IPS-NIHi11 (cell line): ENCODE measurements around the gene SFTPA2.
"Not testable (repeated sequence)": the region's sequence is repeated elsewhere in the genome, so short reads cannot be mapped to it uniquely, and the experiment has no call there.

Experiments
- DNase-seq: peaks from one replicate; pipeline ENCODE4 v3.0.0; 2012; ENCODE audit warnings: mixed read lengths, low spot score

SFTPA2 gene

GRCh38 chr10:79509934-79510508 lies 50.2 kb downstream of the SFTPA2 start:
- not testable (repeated sequence) for DNase-seq

- not testable (repeated sequence) for DNase-seq
Observed at GRCh38 chr10:79509306-79509933, 50.8 kb downstream of the SFTPA2 start.

DNA sequence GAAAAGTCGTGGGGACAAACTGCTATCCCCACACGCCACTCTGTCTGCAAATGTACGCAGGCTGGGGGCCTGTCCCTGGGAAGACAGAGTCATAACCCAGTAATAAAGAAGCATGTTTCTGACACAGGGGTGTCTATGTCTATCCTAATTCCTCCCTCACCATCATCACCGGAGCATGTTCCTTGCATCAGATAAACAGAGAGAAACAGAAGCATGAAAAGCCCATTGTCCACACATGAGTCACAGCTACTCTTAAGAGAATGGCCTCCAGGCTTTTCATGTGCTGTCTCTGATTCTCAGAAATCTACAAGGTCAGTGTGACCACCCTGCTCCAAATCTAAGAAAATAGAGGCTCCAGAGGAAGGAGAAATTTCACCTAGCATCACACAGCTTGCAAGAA lies 52.0 kb downstream of the SFTPA2 start:
- not testable (repeated sequence) for DNase-seq

DNA sequence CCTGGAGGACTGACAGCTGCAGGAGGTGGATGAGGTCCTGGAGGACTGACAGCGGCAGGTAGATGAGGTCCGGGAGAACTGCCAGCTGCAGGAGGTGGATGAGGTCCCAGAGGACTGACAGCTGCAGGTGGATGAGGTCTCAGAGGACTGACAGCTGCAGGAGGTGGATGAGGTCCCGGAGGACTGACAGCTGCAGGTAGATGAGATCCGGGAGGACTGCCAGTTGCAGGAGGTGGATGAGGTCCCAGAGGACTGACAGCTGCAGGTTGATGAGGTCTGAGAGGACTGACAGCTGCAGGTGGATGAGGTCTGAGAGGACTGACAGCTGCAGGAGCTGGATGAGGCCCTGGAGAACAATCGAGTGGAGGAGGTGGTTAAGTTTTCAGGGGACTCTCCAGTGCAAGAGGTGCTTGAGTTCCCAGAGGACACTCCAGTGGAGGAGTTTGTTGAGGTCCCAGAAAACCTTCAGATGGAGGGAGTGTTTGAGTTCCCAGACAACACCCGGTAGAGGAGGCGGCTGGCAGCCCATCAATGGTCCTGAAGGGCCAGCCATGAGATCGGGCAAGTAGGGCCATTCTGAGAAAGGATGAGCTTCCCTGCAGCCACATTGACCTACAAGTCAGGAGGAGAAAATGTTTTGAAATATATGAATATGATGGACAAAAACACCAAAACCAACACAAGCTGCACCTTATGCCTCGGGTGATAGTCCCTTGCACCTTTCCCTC lies 52.6 kb downstream of the SFTPA2 start:
- DNase-seq: no peak
